ENCODE measurements around the gene CAMK2A. TPM values are rescaled to one million over a fixed set of nuclear protein-coding genes. Genes with fewer than 3 reads are reported as not detected.
A peak's percentile ranks its signal among the peaks of the same experiment; 100 is the strongest.

CAMK2A gene
- total and polyA plus RNA-seq, 2 experiments from 2014 or later: 0.18 TPM; not detected in 1

DNA sequence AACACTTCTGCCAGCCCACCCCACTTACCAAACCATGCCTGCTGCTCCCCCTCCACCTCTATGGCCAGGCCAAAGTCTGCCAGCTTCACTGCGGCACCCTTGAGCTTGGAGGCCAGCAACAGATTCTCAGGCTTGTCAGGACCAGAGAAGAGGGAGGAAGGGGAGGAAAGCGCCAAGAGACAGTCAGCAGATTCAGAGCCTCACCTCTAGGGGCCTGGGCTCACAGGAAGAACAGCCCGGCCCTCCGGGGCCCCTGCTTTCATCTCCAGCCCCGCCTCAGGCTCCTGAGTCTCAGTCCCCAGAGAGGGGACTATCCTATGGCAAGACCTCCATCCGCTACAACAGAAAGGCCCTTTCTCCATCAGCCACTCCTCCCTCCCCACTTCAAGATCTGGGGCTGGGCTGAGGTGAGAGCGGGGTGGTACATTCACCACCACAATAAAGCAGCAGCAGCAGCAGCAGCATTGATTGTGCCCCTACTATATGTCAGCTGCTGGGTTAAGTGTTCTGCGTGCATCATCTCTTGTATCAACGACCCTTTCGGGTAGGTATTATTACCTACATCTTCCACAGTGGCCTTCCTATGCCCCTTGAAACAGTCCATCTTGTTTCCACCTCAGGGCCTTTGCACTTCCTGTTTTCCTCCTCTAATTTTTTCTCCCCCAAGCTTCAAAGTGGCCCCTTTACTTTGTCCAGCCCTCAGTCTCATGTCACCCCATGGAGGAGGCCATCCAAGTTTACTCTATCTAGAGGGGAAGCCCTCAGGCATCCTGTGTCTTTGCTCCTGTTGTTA, 36.0 kb downstream of the CAMK2A start:
- no peak overlapping the region for H3K27ac ChIP-seq (ENCODE audit: low read depth)

DNA sequence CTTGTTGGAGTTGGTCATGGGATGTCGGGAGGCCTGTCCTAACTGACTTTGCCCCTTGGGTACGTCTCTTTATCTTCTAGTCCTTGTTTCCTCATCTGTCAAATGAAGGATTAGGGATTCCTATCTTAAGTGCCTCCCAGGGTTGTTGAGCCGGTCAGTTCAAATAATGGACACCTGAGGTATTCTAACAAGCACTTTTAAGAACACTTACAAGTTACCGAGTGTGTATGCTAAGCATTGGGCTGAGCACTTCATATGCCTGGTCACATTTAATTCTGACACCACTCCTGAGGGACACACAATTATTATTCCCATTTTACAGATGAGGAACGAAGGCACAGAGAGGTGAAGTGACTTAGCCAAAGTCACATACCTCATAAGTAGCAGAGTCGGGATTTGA, 37.1 kb downstream of the CAMK2A start:
- Histone ChIP-seq H3K9me2 (ENCODE audit: insufficient read depth) (no peaks in the 10 kb centered on the region), H2AFZ (no peak overlapping the region), H3K79me2 (replicated peaks; ENCODE audit: insufficient read depth) (no peaks in the 10 kb centered on the region), H3K4me2 (no peak overlapping the region), H3K27ac (ENCODE audit: low read depth) (no peak overlapping the region), H4K20me1 (replicated peaks; ENCODE audit: insufficient read depth) (no peaks in the 10 kb centered on the region), H3K4me3 (no peak overlapping the region), H3K36me3 (ENCODE audit: insufficient read depth) (no peaks in the 10 kb centered on the region), H3K27me3 (ENCODE audit: insufficient read depth) (no peaks in the 10 kb centered on the region), H3K4me1 (ENCODE audit: insufficient read depth) (peaks cover 6% of the 10 kb centered on the region; the same call in 1 of the 2 replicates), H3F3A (replicated peaks; ENCODE audit: low read depth) (no peaks in the 10 kb centered on the region)
- no peak for DNase-seq (ENCODE audit: low spot score)
- no peak for ATAC-seq
- Mint-ChIP-seq H3K36me3 (ENCODE audit: low read depth) (no peaks in the 10 kb centered on the region), H3K27ac (no peak overlapping the region), H3K27me3 (ENCODE audit: insufficient read depth, low read depth, poor library complexity) (peaks cover 11% of the 10 kb centered on the region), H3K4me3 (no peak overlapping the region), H3K4me1 (peaks cover 7% of the 10 kb centered on the region), H3K9me3 (no peaks in the 10 kb centered on the region)
- TF ChIP-seq JUNB (IDR thresholded peaks at IDR 0.05; ENCODE audit: unreplicated experiment) (no peak), EZH2phosphoT487 (IDR thresholded peaks at IDR 0.05; ENCODE audit: unreplicated experiment) (no peak), EZH2 (IDR thresholded peaks at IDR 0.05; ENCODE audit: low read depth, unreplicated experiment) (no peak), POLR2AphosphoS5 (IDR thresholded peaks at IDR 0.05; ENCODE audit: low read depth) (no peak)
- TF ChIP-seq, protein P1, sequence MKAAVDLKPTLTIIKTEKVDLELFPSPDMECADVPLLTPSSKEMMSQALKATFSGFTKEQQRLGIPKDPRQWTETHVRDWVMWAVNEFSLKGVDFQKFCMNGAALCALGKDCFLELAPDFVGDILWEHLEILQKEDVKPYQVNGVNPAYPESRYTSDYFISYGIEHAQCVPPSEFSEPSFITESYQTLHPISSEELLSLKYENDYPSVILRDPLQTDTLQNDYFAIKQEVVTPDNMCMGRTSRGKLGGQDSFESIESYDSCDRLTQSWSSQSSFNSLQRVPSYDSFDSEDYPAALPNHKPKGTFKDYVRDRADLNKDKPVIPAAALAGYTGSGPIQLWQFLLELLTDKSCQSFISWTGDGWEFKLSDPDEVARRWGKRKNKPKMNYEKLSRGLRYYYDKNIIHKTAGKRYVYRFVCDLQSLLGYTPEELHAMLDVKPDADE (IDR thresholded peaks at IDR 0.05): no peak
- TF ChIP-seq, protein P2, sequence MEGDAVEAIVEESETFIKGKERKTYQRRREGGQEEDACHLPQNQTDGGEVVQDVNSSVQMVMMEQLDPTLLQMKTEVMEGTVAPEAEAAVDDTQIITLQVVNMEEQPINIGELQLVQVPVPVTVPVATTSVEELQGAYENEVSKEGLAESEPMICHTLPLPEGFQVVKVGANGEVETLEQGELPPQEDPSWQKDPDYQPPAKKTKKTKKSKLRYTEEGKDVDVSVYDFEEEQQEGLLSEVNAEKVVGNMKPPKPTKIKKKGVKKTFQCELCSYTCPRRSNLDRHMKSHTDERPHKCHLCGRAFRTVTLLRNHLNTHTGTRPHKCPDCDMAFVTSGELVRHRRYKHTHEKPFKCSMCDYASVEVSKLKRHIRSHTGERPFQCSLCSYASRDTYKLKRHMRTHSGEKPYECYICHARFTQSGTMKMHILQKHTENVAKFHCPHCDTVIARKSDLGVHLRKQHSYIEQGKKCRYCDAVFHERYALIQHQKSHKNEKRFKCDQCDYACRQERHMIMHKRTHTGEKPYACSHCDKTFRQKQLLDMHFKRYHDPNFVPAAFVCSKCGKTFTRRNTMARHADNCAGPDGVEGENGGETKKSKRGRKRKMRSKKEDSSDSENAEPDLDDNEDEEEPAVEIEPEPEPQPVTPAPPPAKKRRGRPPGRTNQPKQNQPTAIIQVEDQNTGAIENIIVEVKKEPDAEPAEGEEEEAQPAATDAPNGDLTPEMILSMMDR (conservative IDR thresholded peaks at IDR 0.05; ENCODE audit: low read depth in 2 of 2): no peak
- TF ChIP-seq, protein P3, sequence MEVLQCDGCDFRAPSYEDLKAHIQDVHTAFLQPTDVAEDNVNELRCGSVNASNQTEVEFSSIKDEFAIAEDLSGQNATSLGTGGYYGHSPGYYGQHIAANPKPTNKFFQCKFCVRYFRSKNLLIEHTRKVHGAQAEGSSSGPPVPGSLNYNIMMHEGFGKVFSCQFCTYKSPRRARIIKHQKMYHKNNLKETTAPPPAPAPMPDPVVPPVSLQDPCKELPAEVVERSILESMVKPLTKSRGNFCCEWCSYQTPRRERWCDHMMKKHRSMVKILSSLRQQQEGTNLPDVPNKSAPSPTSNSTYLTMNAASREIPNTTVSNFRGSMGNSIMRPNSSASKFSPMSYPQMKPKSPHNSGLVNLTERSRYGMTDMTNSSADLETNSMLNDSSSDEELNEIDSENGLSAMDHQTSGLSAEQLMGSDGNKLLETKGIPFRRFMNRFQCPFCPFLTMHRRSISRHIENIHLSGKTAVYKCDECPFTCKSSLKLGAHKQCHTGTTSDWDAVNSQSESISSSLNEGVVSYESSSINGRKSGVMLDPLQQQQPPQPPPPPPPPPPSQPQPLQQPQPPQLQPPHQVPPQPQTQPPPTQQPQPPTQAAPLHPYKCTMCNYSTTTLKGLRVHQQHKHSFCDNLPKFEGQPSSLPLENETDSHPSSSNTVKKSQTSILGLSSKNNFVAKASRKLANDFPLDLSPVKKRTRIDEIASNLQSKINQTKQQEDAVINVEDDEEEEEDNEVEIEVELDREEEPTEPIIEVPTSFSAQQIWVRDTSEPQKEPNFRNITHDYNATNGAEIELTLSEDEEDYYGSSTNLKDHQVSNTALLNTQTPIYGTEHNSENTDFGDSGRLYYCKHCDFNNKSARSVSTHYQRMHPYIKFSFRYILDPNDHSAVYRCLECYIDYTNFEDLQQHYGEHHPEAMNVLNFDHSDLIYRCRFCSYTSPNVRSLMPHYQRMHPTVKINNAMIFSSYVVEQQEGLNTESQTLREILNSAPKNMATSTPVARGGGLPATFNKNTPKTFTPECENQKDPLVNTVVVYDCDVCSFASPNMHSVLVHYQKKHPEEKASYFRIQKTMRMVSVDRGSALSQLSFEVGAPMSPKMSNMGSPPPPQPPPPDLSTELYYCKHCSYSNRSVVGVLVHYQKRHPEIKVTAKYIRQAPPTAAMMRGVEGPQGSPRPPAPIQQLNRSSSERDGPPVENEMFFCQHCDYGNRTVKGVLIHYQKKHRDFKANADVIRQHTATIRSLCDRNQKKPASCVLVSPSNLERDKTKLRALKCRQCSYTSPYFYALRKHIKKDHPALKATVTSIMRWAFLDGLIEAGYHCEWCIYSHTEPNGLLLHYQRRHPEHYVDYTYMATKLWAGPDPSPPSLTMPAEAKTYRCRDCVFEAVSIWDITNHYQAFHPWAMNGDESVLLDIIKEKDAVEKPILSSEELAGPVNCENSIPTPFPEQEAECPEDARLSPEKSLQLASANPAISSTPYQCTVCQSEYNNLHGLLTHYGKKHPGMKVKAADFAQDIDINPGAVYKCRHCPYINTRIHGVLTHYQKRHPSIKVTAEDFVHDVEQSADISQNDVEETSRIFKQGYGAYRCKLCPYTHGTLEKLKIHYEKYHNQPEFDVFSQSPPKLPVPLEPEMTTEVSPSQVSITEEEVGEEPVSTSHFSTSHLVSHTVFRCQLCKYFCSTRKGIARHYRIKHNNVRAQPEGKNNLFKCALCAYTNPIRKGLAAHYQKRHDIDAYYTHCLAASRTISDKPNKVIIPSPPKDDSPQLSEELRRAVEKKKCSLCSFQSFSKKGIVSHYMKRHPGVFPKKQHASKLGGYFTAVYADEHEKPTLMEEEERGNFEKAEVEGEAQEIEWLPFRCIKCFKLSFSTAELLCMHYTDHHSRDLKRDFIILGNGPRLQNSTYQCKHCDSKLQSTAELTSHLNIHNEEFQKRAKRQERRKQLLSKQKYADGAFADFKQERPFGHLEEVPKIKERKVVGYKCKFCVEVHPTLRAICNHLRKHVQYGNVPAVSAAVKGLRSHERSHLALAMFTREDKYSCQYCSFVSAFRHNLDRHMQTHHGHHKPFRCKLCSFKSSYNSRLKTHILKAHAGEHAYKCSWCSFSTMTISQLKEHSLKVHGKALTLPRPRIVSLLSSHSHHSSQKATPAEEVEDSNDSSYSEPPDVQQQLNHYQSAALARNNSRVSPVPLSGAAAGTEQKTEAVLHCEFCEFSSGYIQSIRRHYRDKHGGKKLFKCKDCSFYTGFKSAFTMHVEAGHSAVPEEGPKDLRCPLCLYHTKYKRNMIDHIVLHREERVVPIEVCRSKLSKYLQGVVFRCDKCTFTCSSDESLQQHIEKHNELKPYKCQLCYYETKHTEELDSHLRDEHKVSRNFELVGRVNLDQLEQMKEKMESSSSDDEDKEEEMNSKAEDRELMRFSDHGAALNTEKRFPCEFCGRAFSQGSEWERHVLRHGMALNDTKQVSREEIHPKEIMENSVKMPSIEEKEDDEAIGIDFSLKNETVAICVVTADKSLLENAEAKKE (CRISPR knock-in tag; IDR thresholded peaks at IDR 0.05): no peak

More for the DNA sequence above, 36.0 kb downstream of the CAMK2A start:
- no peaks in the 10 kb centered on the region for H3K36me3 ChIP-seq (ENCODE audit: insufficient read depth)
- Mint-ChIP-seq H3K27ac (no peak overlapping the region), H3K4me3 (no peak overlapping the region), H3K4me1 (peaks cover 7% of the 10 kb centered on the region), H3K36me3 (ENCODE audit: low read depth) (no peaks in the 10 kb centered on the region), H3K27me3 (ENCODE audit: insufficient read depth, low read depth, poor library complexity) (peaks cover 9% of the 10 kb centered on the region), H3K9me3 (no peaks in the 10 kb centered on the region)
- H3K4me1 ChIP-seq (ENCODE audit: insufficient read depth): peaks cover 6% of the 10 kb centered on the region; the same call in 1 of the 2 replicates
- H3K4me2 ChIP-seq: no peak overlapping the region
- no peaks in the 10 kb centered on the region for H4K20me1 ChIP-seq (replicated peaks; ENCODE audit: insufficient read depth)
- TF ChIP-seq, protein P2 (conservative IDR thresholded peaks at IDR 0.05; ENCODE audit: low read depth in 2 of 2): peak in 1 of 2 experiments; percentile 21; a peak in 1 of 4 replicates
- TF ChIP-seq JUNB (IDR thresholded peaks at IDR 0.05; ENCODE audit: unreplicated experiment): no peak
- DNase-seq (ENCODE audit: low spot score) (peak; percentile 61), ATAC-seq (peak; percentile 70)
- H2AFZ ChIP-seq: no peak overlapping the region
- H3K4me3 ChIP-seq: no peak overlapping the region
- H3K79me2 ChIP-seq (replicated peaks; ENCODE audit: insufficient read depth): no peaks in the 10 kb centered on the region
- no peaks in the 10 kb centered on the region for H3F3A ChIP-seq (replicated peaks; ENCODE audit: low read depth)
- no peaks in the 10 kb centered on the region for H3K9me2 ChIP-seq (ENCODE audit: insufficient read depth)
- H3K27me3 ChIP-seq (ENCODE audit: insufficient read depth): no peaks in the 10 kb centered on the region
